Gastrocnemius medialis (tissue), 4 donors: ENCODE results near the gene IRS1. TPM values are rescaled to one million over a fixed set of nuclear protein-coding genes. Genes with fewer than 3 reads are reported as not detected.
A peak's percentile ranks its signal among the peaks of the same experiment; 100 is the strongest.

Source experiments
- ATAC-seq, 2 donors: fragments of 150-250 bp; one replicate each; pipeline ENCODE4 v1.9.1; 2016
- DNase-seq, 2 donors: peaks; one replicate each; pipeline ENCODE4 v3.0.0-alpha.2; 2019
- H3K27ac ChIP-seq, 4 donors: fragments of 200-600 bp; sonication (generic); 1 replicate in 1 of 4; 2 replicates in 3 of 4; pipeline ENCODE4 v1.5.1; 2016 to 2018; ENCODE audit warnings: mild to moderate bottlenecking in 2 of 4, moderate library complexity in 1 of 4
- H3K27me3 ChIP-seq, 3 donors: fragments of 200-600 bp; sonication (generic) in 2 of 3; 1 replicate in 1 of 3; 2 replicates in 2 of 3; pipeline versions ENCODE4 v1.5.1 to v1.6.0; 2016 to 2019; ENCODE audit warnings: mild to moderate bottlenecking in 1 of 3, moderate library complexity in 1 of 3
- H3K36me3 ChIP-seq, 2 donors: fragments of 200-600 bp; sonication (generic) in 1 of 2; one replicate each; pipeline ENCODE4 v1.5.1; 2017 to 2018
- H3K4me1 ChIP-seq, 2 donors: fragments of 200-600 bp; sonication (generic) in 1 of 2; one replicate each; pipeline ENCODE4 v1.5.1; 2016 to 2017; ENCODE audit warnings: mild to moderate bottlenecking in 2 of 2
- H3K4me3 ChIP-seq, 4 donors: fragments of 200-600 bp; sonication (generic) in 3 of 4; 1 replicate in 1 of 4; 2 replicates in 3 of 4; pipeline ENCODE4 v1.5.1; 2016 to 2019; ENCODE audit warnings: mild to moderate bottlenecking in 2 of 4
- H3K9me3 ChIP-seq, 3 donors: fragments of 200-600 bp; sonication (generic) in 2 of 3; 1 replicate in 1 of 3; 2 replicates in 2 of 3; pipeline ENCODE4 v1.5.1; 2016 to 2019
- POLR2A ChIP-seq, 2 donors: fragments of 450-650 bp; IDR thresholded peaks; one replicate each; pipeline ENCODE4 v1.6.1; 2017; ENCODE audit warnings: antibody characterized with exemption in 2 of 2, mild to moderate bottlenecking in 2 of 2, moderate library complexity in 2 of 2
- in situ Hi-C, 4 donors: fragments of 200-750 bp; cut with MboI; loops; one replicate each; pipeline versions ENCODE4 v1.15.0 to v1.8.0; 2017; ENCODE audit warnings: low sequenced_read_pairs in 4 of 4
- intact Hi-C: fragments of 100-400 bp; cut with DNase I; formaldehyde crosslinking; loops from one replicate; pipeline ENCODE4 v1.15.1; 2023; ENCODE audit warnings: low total_unique reads
- total RNA-seq, 4 donors: library from RNA; depleted of rRNA; stranded (reverse); fragments of >200 nt; gene quantifications; one replicate each; pipeline versions ENCODE4 v1.1.0 to v1.2.3, GENCODE V29; 2016
- TF ChIP-seq, protein P1 (sequence below), 5 experiments: fragments of 450-650 bp in 3 of 5; fragments of 200-600 bp in 2 of 5; sonication (generic) in 2 of 5; IDR thresholded peaks in 4 of 5; conservative IDR thresholded peaks in 1 of 5; 1 replicate in 4 of 5; 2 replicates in 1 of 5; pipeline ENCODE4 v1.5.1; 2016 to 2019; ENCODE audit warnings: antibody characterized with exemption in 5 of 5, mild to moderate bottlenecking in 3 of 5, moderate library complexity in 3 of 5

Gene IRS1
- total RNA-seq, 4 donors from 2014 or later = 2.2 to 71.1 (median 6.3) TPM

DNA sequence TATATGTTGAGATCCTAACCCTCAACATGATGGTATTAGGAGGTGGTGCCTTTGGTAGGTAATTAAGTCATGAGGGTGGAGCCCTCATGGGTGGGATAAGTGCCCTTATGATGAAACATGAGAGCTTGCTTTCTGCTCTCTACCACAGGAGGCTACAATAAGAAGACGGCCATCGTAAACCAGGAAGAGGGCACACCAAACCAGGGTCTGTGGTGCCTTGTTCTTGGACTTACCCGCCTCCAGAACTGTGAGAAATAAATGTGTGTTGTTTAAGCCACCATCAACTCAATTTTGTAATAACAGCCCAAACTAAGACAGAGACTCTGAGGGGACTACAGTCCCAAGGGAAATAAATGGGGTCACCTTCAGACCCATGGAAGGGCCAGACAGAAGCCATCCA lies 52.3 kb downstream of the IRS1 start:
- ATAC-seq = no peak
- DNase-seq = no peak
- Histone ChIP-seq H3K9me3 (no peaks in the 10 kb centered on the region), H3K4me1 (peaks cover 16 to 30% of the 10 kb centered on the region in 2 donors), H3K36me3 (no peaks in the 10 kb centered on the region), H3K27me3 (no peaks in the 10 kb centered on the region), H3K27ac (peak overlapping the region in 1 of 4 donors; percentile 91), H3K4me3 (no peak overlapping the region)
- TF ChIP-seq POLR2A (IDR thresholded peaks at IDR 0.05) = no peak
- TF ChIP-seq, protein P1, sequence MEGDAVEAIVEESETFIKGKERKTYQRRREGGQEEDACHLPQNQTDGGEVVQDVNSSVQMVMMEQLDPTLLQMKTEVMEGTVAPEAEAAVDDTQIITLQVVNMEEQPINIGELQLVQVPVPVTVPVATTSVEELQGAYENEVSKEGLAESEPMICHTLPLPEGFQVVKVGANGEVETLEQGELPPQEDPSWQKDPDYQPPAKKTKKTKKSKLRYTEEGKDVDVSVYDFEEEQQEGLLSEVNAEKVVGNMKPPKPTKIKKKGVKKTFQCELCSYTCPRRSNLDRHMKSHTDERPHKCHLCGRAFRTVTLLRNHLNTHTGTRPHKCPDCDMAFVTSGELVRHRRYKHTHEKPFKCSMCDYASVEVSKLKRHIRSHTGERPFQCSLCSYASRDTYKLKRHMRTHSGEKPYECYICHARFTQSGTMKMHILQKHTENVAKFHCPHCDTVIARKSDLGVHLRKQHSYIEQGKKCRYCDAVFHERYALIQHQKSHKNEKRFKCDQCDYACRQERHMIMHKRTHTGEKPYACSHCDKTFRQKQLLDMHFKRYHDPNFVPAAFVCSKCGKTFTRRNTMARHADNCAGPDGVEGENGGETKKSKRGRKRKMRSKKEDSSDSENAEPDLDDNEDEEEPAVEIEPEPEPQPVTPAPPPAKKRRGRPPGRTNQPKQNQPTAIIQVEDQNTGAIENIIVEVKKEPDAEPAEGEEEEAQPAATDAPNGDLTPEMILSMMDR (IDR thresholded peaks at IDR 0.05 in 4 of 5, conservative IDR thresholded peaks at IDR 0.05 in 1 of 5) = no peak
- intact Hi-C loops = no loop called here
- in situ Hi-C loops = loop anchor here in 1 of 4 donors (10.0 kb wide), 1 partner anchor 48 kb away; the partner anchor contains the start of gene IRS1

DNA sequence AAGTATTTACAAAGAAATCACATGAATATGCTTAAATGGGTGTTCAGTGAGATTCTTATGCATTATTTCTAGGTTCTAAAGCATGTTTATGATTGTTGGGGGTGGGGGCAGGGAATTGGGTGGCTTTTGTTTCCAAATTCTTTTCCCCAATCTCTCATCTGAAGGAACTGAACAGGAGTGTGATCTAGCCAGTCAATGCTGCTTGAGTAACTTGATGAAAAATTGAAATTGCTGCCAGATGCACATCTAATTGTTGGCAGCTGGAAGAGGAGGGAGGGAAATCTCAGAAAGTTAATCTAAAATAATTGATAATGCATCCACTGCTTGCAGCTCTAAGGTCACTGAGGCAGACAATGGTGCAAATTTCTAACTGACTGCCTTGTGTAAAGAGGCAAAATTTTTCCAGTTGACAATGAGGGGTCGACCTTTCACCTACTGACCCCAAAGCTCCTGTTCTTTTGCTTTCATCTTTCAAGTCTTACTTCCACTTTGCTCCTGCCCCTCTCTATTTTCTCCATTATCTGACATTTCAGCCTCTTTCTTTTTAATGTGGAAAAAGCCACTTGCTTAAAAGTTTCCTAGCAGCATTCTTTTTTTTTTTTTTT lies 53.3 kb downstream of the IRS1 start:
- DNase-seq (no peak), ATAC-seq (no peak)
- Histone ChIP-seq H3K36me3 (no peaks in the 10 kb centered on the region), H3K27me3 (no peaks in the 10 kb centered on the region), H3K9me3 (no peaks in the 10 kb centered on the region), H3K4me1 (peaks cover 26 to 37% of the 10 kb centered on the region in 2 donors), H3K4me3 (no peak overlapping the region), H3K27ac (peak overlapping the region in 3 of 4 donors; percentile 85 to 91 (median 87))
- intact Hi-C loops (no loop called here), in situ Hi-C loops (loop anchor here in 1 of 4 donors (10.0 kb wide), 1 partner anchor 49 kb away; the partner anchor contains the start of gene IRS1)
- TF ChIP-seq, protein P1 (IDR thresholded peaks at IDR 0.05 in 4 of 5, conservative IDR thresholded peaks at IDR 0.05 in 1 of 5) = no peak
- TF ChIP-seq POLR2A (IDR thresholded peaks at IDR 0.05) = no peak

DNA sequence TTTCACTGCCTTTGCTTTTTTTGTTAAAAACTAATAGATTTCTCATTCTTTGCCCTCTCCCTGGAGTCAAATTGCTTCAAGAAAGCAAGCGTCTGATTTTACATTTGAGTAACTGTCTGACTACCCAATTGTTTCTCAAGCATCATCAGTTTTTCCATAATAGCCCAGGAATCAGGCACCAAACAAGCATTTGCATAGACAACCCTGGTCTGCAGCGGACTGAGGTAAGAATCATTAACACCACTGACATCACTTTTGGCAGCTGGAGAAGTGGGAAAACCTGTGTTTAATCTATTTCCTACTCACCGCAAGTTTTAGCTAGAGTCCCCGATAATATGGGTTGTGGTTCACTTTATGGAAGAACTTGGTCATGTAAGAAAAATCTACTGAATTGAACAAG lies 55.7 kb downstream of the IRS1 start:
- Histone ChIP-seq H3K9me3 (no peaks in the 10 kb centered on the region), H3K27me3 (no peaks in the 10 kb centered on the region), H3K36me3 (no peaks in the 10 kb centered on the region), H3K4me3 (no peak overlapping the region), H3K4me1 (peaks cover 48 to 54% of the 10 kb centered on the region in 2 donors), H3K27ac (peak overlapping the region; percentile 73 to 91 (median 86))
- TF ChIP-seq POLR2A (IDR thresholded peaks at IDR 0.05) = no peak
- TF ChIP-seq, protein P1 (IDR thresholded peaks at IDR 0.05 in 4 of 5, conservative IDR thresholded peaks at IDR 0.05 in 1 of 5) = no peak
- in situ Hi-C loops = loop anchor here in 1 of 4 donors (10.0 kb wide), 1 partner anchor 51 kb away; the partner anchor contains the start of gene IRS1
- intact Hi-C loops = no loop called here
- no peak for DNase-seq
- no peak for ATAC-seq

DNA sequence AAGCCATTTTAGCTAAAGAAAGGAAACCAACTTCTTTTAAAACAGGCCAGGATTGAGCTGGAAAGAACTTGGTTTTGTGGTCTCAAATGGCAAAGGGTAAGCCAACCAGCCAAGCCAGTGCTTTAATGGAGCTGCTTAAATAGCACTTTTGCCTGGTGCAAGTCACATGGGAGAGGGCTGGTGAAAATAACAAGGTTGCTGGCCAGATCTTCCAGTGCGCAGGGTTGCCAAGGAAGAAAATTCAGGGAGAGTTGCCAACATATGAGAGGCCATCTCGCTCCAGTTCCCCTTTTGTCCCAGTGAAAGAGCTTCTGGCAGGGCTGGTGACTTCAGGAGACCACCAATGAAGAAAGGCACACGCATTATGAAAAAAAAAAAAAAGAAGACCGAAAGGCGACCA lies 57.3 kb downstream of the IRS1 start:
- DNase-seq = peak; percentile 63 to 81

More for the DNA sequence above, 57.3 kb downstream of the IRS1 start:
- Histone ChIP-seq H3K36me3 (no peaks in the 10 kb centered on the region), H3K4me3 (peak overlapping the region; percentile 6 to 32 (median 26)), H3K27me3 (no peaks in the 10 kb centered on the region), H3K4me1 (peaks cover 53 to 64% of the 10 kb centered on the region in 2 donors), H3K27ac (peak overlapping the region; percentile 73 to 91 (median 86)), H3K9me3 (no peaks in the 10 kb centered on the region)
- intact Hi-C loops = no loop called here
- in situ Hi-C loops = loop anchor here in 1 of 4 donors (10.0 kb wide), 1 partner anchor 52 kb away; the partner anchor contains the start of gene IRS1
- TF ChIP-seq, protein P1 (IDR thresholded peaks at IDR 0.05 in 4 of 5, conservative IDR thresholded peaks at IDR 0.05 in 1 of 5) = no peak
- no peak for TF ChIP-seq POLR2A (IDR thresholded peaks at IDR 0.05)
- ATAC-seq = peak; percentile 86 to 93
